Gastroesophageal sphincter (tissue), 4 donors: ENCODE measurements around the gene SLC34A2. TPM values are rescaled to one million over a fixed set of nuclear protein-coding genes. Genes with fewer than 3 reads are reported as not detected.

ENCODE experiments used
- ATAC-seq: fragments of 150-250 bp; one replicate; pipeline ENCODE4 v1.9.1; 2016; ENCODE audit warnings: mild to moderate bottlenecking, moderate library complexity
- H3K27ac ChIP-seq, 4 donors: fragments of 200-600 bp; sonication (generic) in 3 of 4; 1 replicate in 3 of 4; 2 replicates in 1 of 4; pipeline ENCODE4 v1.5.1; 2016 to 2019
- H3K27me3 ChIP-seq: fragments of 200-600 bp; sonication (generic); one replicate; pipeline ENCODE4 v1.5.1; 2019
- H3K36me3 ChIP-seq, 2 donors: fragments of 200-600 bp; sonication (generic); one replicate each; pipeline ENCODE4 v1.5.1; 2019; ENCODE audit warnings: control low read depth in 1 of 2
- H3K4me1 ChIP-seq, 3 donors: fragments of 200-600 bp; sonication (generic); 1 replicate in 2 of 3; 2 replicates in 1 of 3; pipeline ENCODE4 v1.5.1; 2016 to 2019; ENCODE audit warnings: control low read depth in 2 of 3
- H3K4me3 ChIP-seq, 2 donors: fragments of 200-600 bp; sonication (generic); one replicate each; pipeline ENCODE4 v1.5.1; 2019; ENCODE audit warnings: mild to moderate bottlenecking in 1 of 2, moderate library complexity in 1 of 2
- H3K9me3 ChIP-seq, 3 donors: fragments of 200-600 bp; sonication (generic); one replicate each; pipeline ENCODE4 v1.5.1; 2017 to 2019; ENCODE audit warnings: control low read depth in 2 of 3
- CTCF ChIP-seq, 4 experiments: fragments of 200-600 bp in 2 of 4; fragments of 450-650 bp in 2 of 4; sonication (generic) in 1 of 4; IDR thresholded peaks; one replicate each; pipeline ENCODE4 v1.5.1; 2017 to 2019; ENCODE audit warnings: antibody characterized with exemption in 4 of 4, mild to moderate bottlenecking in 2 of 4, moderate library complexity in 2 of 4
- EP300 ChIP-seq: sonication (generic); formaldehyde crosslinking; IDR thresholded peaks from one replicate; pipeline ENCODE4 v1.6.1; 2017; ENCODE audit warnings: antibody characterized with exemption, mild to moderate bottlenecking
- POLR2A ChIP-seq, 2 donors: fragments of 450-650 bp; IDR thresholded peaks; one replicate each; pipeline ENCODE4 v1.6.1; 2017; ENCODE audit warnings: antibody characterized with exemption in 2 of 2, mild to moderate bottlenecking in 2 of 2, moderate library complexity in 1 of 2
- POLR2AphosphoS5 ChIP-seq: sonication (generic); formaldehyde crosslinking; IDR thresholded peaks from one replicate; pipeline ENCODE4 v1.6.1; 2017; ENCODE audit warnings: antibody characterized with exemption
- WGBS, 2 donors: methylation state at CpG; one replicate each; pipeline ENCODE4 v1.1.5; 2018; ENCODE audit warnings: low coverage in 1 of 2; 5-methylcytosine and 5-hydroxymethylcytosine counted together
- total RNA-seq, 4 donors: library from RNA; depleted of rRNA; stranded (reverse); fragments of >200 nt; gene quantifications; one replicate each; pipeline ENCODE4 v1.1.0, GENCODE V29; 2016

Gene SLC34A2
- total RNA-seq, 4 donors from 2014 or later: 7.8 TPM; not detected in 3

GRCh38 chr4:25672756-25673155 lies 17.1 kb downstream of the SLC34A2 start:
- no peak overlapping the region for H3K27ac ChIP-seq
- no peak overlapping the region for H3K4me3 ChIP-seq
- WGBS, 2 donors: 86 to 94% methylated on average over 3 to 5 of the region's 5 CpGs
- H3K9me3 ChIP-seq: no peaks in the 10 kb centered on the region
- no peaks in the 10 kb centered on the region for H3K36me3 ChIP-seq
- H3K4me1 ChIP-seq: no peaks in the 10 kb centered on the region
- TF ChIP-seq POLR2AphosphoS5: no peak
- TF ChIP-seq POLR2A (IDR thresholded peaks at IDR 0.05): no peak
- TF ChIP-seq EP300: no peak
- TF ChIP-seq CTCF (IDR thresholded peaks at IDR 0.05): no peak
- no peak for ATAC-seq
- no peaks in the 10 kb centered on the region for H3K27me3 ChIP-seq

- no peaks in the 10 kb centered on the region for H3K27me3 ChIP-seq
- H3K4me3 ChIP-seq: no peak overlapping the region
- no peaks in the 10 kb centered on the region for H3K9me3 ChIP-seq
- no peaks in the 10 kb centered on the region for H3K4me1 ChIP-seq
- no peaks in the 10 kb centered on the region for H3K36me3 ChIP-seq
- WGBS, 2 donors: 90 to 92% methylated on average over 1 to 5 of the region's 10 CpGs
- no peak overlapping the region for H3K27ac ChIP-seq
- ATAC-seq: no peak
- TF ChIP-seq POLR2AphosphoS5 (no peak), CTCF (IDR thresholded peaks at IDR 0.05) (no peak), POLR2A (IDR thresholded peaks at IDR 0.05) (no peak), EP300 (no peak)
Observed at GRCh38 chr4:25674386-25674785, 18.7 kb downstream of the SLC34A2 start.

- Histone ChIP-seq H3K27me3 (no peaks in the 10 kb centered on the region), H3K36me3 (no peaks in the 10 kb centered on the region), H3K27ac (no peak overlapping the region), H3K9me3 (no peaks in the 10 kb centered on the region), H3K4me1 (no peaks in the 10 kb centered on the region), H3K4me3 (no peak overlapping the region)
- ATAC-seq: no peak
- no peak for TF ChIP-seq CTCF (IDR thresholded peaks at IDR 0.05)
- TF ChIP-seq POLR2AphosphoS5: no peak
- TF ChIP-seq POLR2A (IDR thresholded peaks at IDR 0.05): no peak
- TF ChIP-seq EP300: no peak
- WGBS, 2 donors: 94% methylated on average over 28 of the region's 30 CpGs; no CpG with 5 or more reads in 1 of the 2 donors
Observed at GRCh38 chr4:25676221-25676620, 20.6 kb downstream of the SLC34A2 start.

DNA sequence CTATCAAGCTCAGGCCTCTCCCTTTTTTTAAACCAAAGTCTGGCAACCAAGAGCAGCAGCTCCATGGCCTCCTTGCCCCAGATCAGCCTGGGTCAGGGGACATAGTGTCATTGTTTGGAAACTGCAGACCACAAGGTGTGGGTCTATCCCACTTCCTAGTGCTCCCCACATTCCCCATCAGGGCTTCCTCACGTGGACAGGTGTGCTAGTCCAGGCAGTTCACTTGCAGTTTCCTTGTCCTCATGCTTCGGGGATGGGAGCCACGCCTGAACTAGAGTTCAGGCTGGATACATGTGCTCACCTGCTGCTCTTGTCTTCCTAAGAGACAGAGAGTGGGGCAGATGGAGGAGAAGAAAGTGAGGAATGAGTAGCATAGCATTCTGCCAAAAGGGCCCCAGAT lies 21.5 kb downstream of the SLC34A2 start:
- H3K27ac ChIP-seq: no peak overlapping the region

More for the DNA sequence above, 21.5 kb downstream of the SLC34A2 start:
- Histone ChIP-seq H3K36me3 (no peaks in the 10 kb centered on the region), H3K27me3 (no peaks in the 10 kb centered on the region), H3K9me3 (no peaks in the 10 kb centered on the region), H3K4me3 (no peak overlapping the region), H3K4me1 (no peaks in the 10 kb centered on the region)
- no peak for ATAC-seq
- TF ChIP-seq POLR2AphosphoS5 (no peak), POLR2A (IDR thresholded peaks at IDR 0.05) (no peak), EP300 (no peak), CTCF (IDR thresholded peaks at IDR 0.05) (no peak)
- WGBS, 2 donors: 57% methylated on average over 1 of the region's 3 CpGs; no CpG with 5 or more reads in 1 of the 2 donors
